ENCODE measurements around the gene DPH6. TPM values are rescaled to one million over a fixed set of nuclear protein-coding genes. Genes with fewer than 3 reads are reported as not detected.
A peak's percentile ranks its signal among the peaks of the same experiment; 100 is the strongest.
"Not testable (repeated sequence)": the region's sequence is repeated elsewhere in the genome, so short reads cannot be mapped to it uniquely, and the experiment has no call there.

DPH6 gene, protein sequence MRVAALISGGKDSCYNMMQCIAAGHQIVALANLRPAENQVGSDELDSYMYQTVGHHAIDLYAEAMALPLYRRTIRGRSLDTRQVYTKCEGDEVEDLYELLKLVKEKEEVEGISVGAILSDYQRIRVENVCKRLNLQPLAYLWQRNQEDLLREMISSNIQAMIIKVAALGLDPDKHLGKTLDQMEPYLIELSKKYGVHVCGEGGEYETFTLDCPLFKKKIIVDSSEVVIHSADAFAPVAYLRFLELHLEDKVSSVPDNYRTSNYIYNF
- 22.1 and 53.4 TPM in 2 replicates for total RNA-seq (2014; rRNA removed; shearing (Covaris generic))

DNA sequence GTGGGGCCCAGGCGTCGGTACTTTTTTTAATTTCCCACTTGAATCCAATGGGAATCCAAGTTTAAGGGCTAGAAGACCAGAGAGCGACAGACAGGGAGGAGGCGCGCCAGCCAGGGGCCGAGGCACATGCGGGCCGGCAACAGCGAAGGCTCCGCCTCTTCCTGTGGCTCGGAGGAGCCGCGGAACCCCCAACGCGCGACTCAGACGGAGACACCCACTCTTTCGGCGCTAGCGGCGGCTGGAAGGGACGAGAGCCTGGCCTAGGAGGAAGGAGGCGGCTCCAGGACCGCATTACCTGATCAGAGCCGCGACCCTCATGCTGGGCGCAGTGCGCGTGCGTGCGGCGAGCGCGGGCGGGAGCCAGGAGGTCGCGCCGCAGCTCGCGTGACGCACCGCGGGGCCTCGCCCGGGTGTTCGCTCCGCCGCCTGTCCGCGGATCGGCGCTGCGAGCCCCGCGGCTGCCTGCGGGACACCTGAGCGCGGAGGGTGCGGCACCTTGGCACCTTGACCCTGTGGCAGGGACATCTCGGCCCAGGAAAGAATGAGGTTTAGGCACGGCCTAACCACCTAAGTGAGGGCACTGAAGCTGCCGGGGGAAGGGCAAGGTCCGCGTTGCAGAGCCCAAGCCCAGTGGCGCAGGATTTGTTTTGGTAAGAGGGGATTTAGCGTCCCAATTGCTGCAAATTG is at the start of gene DPH6:
Gene DPH6 (minus strand): TSS at position 342 of the 687 bp plus-strand sequence. CDS start 24 bp downstream, at position 318.
- Histone ChIP-seq H3K4me1 (replicated peaks) (peaks cover 5% of the 10 kb centered on the region), H3K36me3 (peaks cover 8% of the 10 kb centered on the region; the same call in 1 of the 2 replicates), H3K4me3 (peak within 1 kb of the TSS; percentile 76), H3K27me3 (replicated peaks) (no peaks in the 10 kb centered on the region), H3K9me3 (replicated peaks) (no peaks in the 10 kb centered on the region), H3K27ac (peak within 1 kb of the TSS; percentile 99)
- peak; percentile 86 to 98 for DNase-seq (ENCODE audit: low read depth in 1 of 2, low spot score in 2 of 2)

DNA sequence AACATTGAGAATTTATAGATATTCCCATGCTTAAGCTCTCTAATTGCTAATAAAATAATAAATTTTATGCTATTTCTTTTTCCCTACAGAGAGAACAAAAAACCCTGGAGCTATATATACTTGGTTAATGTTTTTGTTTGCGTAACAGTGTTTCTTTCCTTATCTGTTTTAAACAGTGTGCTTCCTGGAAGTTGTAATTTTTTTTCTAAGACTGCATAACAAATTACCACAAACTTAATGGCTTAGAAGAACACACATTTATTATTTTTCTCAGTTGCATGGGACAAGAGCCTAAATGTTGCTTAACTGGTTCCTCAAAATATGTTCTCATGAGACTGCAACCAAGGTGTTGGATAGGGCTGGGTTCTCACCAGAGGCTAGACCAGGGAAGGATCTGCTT is 49.7 kb upstream of the DPH6 start:
- no peak for DNase-seq (ENCODE audit: low read depth in 1 of 2, low spot score in 2 of 2)
- H3K27ac ChIP-seq, result no peak overlapping the region

DNA sequence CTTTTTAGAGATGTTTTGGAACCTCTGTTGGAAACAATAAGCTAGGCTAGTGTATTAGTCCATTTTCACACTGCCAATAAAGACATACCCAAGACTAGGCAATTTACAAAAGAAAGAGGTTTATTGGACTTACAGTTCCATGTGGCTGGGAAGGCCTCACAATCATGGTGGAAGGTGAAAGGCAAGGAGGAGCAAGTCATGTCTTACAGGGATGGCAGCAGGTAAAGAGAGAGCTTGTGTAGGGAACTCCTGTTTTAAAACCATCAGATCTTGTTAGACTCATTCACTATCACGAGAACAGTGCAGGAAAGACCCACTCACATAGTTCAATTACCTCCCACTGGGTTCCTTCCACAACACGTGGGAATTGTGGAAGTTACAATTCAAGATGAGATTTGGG is 46.0 kb upstream of the DPH6 start:
- not testable (repeated sequence) for H3K36me3 ChIP-seq; H3K9me3 ChIP-seq (replicated peaks); H3K4me1 ChIP-seq (replicated peaks); DNase-seq (ENCODE audit: low read depth in 1 of 2, low spot score in 2 of 2); H3K4me3 ChIP-seq; H3K27me3 ChIP-seq (replicated peaks); H3K27ac ChIP-seq

More for the DNA sequence above, 49.7 kb upstream of the DPH6 start:
- no peaks in the 10 kb centered on the region for H3K36me3 ChIP-seq
- H3K27me3 ChIP-seq (replicated peaks), result no peaks in the 10 kb centered on the region
- no peak overlapping the region for H3K4me3 ChIP-seq
- no peaks in the 10 kb centered on the region for H3K4me1 ChIP-seq (replicated peaks)
- no peaks in the 10 kb centered on the region for H3K9me3 ChIP-seq (replicated peaks)

DNA sequence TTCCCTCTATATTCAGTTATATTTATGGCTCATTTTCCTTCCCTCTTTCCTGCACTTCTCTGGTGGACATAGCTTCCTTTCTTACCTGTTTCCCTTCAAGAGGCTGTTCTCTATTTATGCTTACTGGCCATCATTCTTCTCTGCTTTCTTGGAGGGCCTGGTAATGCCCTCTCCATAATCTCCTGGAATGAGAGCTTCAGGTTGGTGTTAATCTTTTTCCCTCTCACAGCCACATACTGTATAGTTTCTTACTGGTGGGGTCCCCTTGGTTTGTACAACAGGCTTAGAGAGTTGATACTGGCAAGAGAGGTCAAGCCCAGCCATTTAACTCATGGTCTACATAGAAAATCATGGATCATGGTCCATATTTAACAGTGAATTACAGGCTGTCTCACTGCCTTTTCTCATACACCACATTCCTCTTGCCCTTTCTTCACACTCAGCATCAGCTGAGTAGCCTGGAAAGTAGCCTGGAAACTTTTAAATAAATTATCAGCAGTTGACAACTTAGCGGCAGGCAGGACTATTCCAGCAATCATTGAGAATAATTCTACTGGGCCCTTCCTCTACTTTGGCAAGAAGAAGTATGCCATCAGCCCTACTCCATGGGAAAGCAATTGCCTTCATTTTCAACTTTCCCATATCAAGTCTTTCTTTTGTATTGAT is 38.0 kb upstream of the DPH6 start:
- H3K27ac ChIP-seq, result no peak overlapping the region
- no peaks in the 10 kb centered on the region for H3K4me1 ChIP-seq (replicated peaks)
- H3K36me3 ChIP-seq, result no peaks in the 10 kb centered on the region
- no peak for DNase-seq (ENCODE audit: low read depth in 1 of 2, low spot score in 2 of 2)
- no peak overlapping the region for H3K4me3 ChIP-seq
- no peaks in the 10 kb centered on the region for H3K27me3 ChIP-seq (replicated peaks)
- no peaks in the 10 kb centered on the region for H3K9me3 ChIP-seq (replicated peaks)

DNA sequence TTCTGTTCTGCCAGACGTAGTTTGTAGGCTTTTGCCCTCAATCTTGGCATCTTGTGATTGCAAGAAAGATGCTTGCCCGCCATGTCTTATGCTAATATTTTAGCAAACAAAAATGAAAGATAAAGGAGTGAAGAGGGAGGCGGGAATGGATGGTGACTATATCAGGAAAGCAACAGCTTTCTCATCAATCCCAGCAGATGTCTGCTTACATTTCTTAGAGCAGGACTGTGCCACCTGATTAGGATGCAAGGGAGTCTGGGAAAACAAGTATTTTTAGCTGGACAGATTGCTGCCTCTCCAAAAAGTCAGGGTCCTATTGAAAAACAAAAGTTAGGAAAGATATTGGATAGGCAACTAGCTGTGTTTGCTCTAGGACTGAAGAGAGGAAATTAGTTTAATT is 34.6 kb upstream of the DPH6 start:
- Histone ChIP-seq H3K9me3 (replicated peaks) (no peaks in the 10 kb centered on the region), H3K27ac (no peak overlapping the region), H3K36me3 (no peaks in the 10 kb centered on the region), H3K4me3 (no peak overlapping the region), H3K4me1 (replicated peaks) (no peaks in the 10 kb centered on the region), H3K27me3 (replicated peaks) (no peaks in the 10 kb centered on the region)
- no peak for DNase-seq (ENCODE audit: low read depth in 1 of 2, low spot score in 2 of 2)

DNA sequence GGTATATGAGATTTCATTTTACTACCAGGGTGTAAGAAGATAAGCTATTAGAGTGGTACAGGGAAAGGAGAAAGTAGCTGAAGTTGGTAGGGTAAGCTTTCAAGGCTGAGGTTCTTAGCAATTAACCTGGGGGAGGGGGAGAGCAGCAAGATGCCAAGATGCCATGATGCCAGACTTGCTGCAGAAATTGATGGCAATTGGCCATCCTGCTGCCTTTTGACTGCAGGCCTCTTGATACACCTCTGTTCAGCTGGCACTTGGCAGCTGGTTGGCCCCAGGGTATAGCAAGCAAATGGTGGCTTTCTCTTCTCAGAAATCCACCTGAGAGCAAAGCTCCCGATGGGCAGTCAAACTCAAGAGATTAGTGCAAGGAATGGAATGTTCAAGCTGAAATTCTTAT is 21.4 kb upstream of the DPH6 start:
- no peaks in the 10 kb centered on the region for H3K36me3 ChIP-seq
- DNase-seq (ENCODE audit: low read depth in 1 of 2, low spot score in 2 of 2), result no peak
- H3K9me3 ChIP-seq (replicated peaks), result no peaks in the 10 kb centered on the region
- H3K4me1 ChIP-seq (replicated peaks), result no peaks in the 10 kb centered on the region
- H3K27me3 ChIP-seq (replicated peaks), result peaks cover 3% of the 10 kb centered on the region; the same call in 1 of the 2 replicates
- H3K27ac ChIP-seq, result no peak overlapping the region
- H3K4me3 ChIP-seq, result no peak overlapping the region

DNA sequence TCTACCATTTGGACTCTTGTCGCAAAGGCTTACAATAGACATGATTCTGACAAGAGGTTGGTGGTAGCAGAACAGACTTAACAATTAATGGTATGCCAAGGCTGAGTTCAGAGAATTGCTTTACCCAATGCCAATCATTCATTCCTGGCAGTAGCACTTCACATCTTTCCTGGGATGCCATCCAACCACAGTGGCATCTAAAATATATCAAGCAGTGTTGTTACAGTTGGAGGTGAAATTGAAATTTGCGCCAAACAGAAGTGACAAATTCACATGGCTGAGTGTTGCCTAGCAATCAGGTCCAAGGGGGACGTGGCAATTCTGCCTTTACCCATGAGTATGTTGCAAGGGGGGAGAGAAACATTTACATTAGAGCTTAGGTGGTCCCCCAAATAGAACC is 21.0 kb upstream of the DPH6 start:
- Histone ChIP-seq H3K4me1 (replicated peaks) (no peaks in the 10 kb centered on the region), H3K9me3 (replicated peaks) (no peaks in the 10 kb centered on the region), H3K27ac (no peak overlapping the region), H3K36me3 (no peaks in the 10 kb centered on the region), H3K27me3 (replicated peaks) (peaks cover 3% of the 10 kb centered on the region; the same call in 1 of the 2 replicates), H3K4me3 (no peak overlapping the region)
- no peak for DNase-seq (ENCODE audit: low read depth in 1 of 2, low spot score in 2 of 2)

DNA sequence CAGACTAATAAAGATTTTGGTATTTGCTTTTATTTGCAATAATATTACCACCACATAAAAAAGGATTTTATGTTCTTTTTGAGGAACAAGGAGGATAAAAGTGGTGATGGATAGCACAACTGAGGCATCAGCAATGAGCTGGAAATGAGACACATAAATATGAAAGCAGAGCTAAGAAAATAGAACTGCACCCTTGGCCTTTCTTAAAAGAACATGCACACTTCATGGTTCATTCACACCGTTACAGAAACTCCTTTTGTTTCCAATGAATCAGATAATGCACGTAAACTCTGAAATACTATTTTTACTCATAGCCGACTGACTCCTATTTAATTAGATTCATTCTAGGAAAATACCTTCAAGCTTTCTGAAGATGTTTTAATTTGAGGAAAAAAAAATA is 19.9 kb upstream of the DPH6 start:
- no peaks in the 10 kb centered on the region for H3K9me3 ChIP-seq (replicated peaks)
- H3K27ac ChIP-seq, result no peak overlapping the region
- no peak overlapping the region for H3K4me3 ChIP-seq
- DNase-seq (ENCODE audit: low read depth in 1 of 2, low spot score in 2 of 2), result no peak
- H3K4me1 ChIP-seq (replicated peaks), result no peaks in the 10 kb centered on the region
- peaks cover 3% of the 10 kb centered on the region; the same call in 1 of the 2 replicates for H3K27me3 ChIP-seq (replicated peaks)
- H3K36me3 ChIP-seq, result no peaks in the 10 kb centered on the region

DNA sequence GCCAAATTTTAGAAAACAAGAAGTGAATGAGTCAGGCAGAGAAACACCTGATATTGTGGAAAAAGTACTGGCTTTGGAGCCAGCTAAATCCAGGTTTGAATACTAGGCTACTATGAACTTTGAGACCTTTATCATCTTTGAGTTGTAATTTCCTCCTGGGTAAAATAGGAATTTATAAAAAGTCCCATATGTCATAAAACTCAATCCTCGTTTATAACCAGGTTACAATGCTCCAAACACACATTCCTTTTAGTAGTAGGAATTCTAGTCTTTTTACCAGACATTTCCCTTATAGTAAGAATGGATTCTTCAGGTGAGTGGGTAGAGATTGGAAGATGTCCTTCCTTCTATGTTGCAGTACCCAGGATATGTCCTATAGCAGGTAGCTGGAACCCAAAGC is 16.7 kb upstream of the DPH6 start:
- Histone ChIP-seq H3K4me3 (no peak overlapping the region), H3K27me3 (replicated peaks) (no peaks in the 10 kb centered on the region), H3K9me3 (replicated peaks) (no peaks in the 10 kb centered on the region), H3K4me1 (replicated peaks) (peaks cover 4% of the 10 kb centered on the region), H3K36me3 (no peaks in the 10 kb centered on the region), H3K27ac (no peak overlapping the region)
- no peak for DNase-seq (ENCODE audit: low read depth in 1 of 2, low spot score in 2 of 2)

DNA sequence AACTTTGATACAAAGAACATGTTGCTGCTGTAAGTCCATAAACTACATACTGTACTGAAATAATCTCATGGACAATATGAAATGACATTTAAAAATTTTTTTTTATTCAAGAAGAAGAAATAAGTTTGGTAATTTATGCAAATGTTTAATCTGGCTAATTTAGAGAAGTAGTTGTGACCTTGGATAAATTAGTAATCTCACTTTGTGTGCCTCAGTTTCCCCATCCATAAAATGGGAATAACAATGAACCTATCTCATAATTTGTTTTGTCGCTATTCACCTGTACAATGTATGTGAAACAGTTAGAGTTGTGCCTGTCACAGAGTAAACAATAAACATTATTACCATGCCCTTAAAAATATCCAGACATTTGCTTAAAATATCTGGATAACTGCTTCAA is 15.3 kb upstream of the DPH6 start:
- Histone ChIP-seq H3K36me3 (no peaks in the 10 kb centered on the region), H3K27ac (no peak overlapping the region), H3K27me3 (replicated peaks) (no peaks in the 10 kb centered on the region), H3K9me3 (replicated peaks) (no peaks in the 10 kb centered on the region), H3K4me1 (replicated peaks) (peaks cover 16% of the 10 kb centered on the region), H3K4me3 (no peak overlapping the region)
- no peak for DNase-seq (ENCODE audit: low read depth in 1 of 2, low spot score in 2 of 2)

DNA sequence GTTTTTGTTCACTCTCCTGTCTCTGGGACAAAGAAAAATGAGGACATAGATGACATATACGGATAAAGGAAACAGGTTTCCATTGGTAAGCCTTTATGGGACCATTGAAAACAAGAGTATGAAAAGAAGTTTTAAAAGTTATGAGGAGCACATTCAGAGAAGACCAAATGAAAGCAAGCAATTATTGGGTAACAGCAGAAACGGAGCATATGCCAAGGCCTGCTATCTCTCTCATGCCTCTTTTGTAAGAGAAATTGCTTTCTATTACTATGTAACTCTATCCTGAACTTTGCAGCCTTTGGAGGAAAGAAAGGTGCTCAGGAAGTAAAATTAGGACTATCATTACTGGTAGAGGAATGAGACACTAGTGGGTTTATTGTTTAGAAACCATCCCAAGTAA is 14.9 kb upstream of the DPH6 start:
- Histone ChIP-seq H3K36me3 (no peaks in the 10 kb centered on the region), H3K9me3 (replicated peaks) (no peaks in the 10 kb centered on the region), H3K27ac (no peak overlapping the region), H3K4me1 (replicated peaks) (peaks cover 16% of the 10 kb centered on the region), H3K27me3 (replicated peaks) (no peaks in the 10 kb centered on the region), H3K4me3 (no peak overlapping the region)
- no peak for DNase-seq (ENCODE audit: low read depth in 1 of 2, low spot score in 2 of 2)

DNA sequence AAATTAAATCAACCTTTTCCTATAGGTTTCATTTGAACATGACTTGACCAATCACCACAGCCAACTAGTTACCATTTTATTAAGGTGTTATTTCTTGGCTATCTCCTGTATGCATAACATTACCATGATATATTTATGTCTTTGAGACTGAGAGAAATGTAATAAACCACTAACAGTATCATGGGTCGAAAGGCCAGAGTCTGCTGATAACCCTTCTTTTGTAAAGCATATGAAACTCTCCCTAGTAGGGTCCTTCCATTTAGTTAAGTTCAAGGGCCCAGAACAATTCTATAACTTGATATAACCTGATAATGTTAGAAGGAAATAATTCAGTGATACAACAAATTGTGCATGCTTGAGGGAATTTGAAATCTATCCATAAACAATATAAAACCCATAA is 14.3 kb upstream of the DPH6 start:
- Histone ChIP-seq H3K9me3 (replicated peaks) (no peaks in the 10 kb centered on the region), H3K36me3 (no peaks in the 10 kb centered on the region), H3K27me3 (replicated peaks) (no peaks in the 10 kb centered on the region), H3K27ac (no peak overlapping the region), H3K4me1 (replicated peaks) (peaks cover 16% of the 10 kb centered on the region), H3K4me3 (no peak overlapping the region)
- DNase-seq (ENCODE audit: low read depth in 1 of 2, low spot score in 2 of 2), result no peak

DNA sequence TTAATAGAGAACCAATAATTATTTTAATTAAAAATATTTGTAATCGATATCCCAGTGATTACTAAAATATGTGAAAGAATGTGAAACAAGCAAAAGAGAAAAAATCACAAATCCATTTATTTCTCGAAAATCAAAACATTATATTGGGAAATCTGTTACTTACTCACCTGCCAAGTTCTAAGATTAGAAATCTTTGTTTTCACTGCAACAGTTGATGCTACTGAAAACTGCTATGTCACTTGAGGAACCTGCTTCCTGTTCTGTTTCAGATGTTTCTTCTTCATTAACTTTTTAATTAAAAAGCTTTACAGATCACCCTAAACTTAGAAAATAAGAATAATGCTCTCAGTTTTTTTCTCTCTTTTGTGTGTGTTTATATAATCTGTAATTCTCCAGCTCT is 13.7 kb upstream of the DPH6 start:
- Histone ChIP-seq H3K9me3 (replicated peaks) (no peaks in the 10 kb centered on the region), H3K27me3 (replicated peaks) (no peaks in the 10 kb centered on the region), H3K36me3 (no peaks in the 10 kb centered on the region), H3K4me3 (no peak overlapping the region), H3K4me1 (replicated peaks) (peaks cover 16% of the 10 kb centered on the region), H3K27ac (no peak overlapping the region)
- no peak for DNase-seq (ENCODE audit: low read depth in 1 of 2, low spot score in 2 of 2)

DNA sequence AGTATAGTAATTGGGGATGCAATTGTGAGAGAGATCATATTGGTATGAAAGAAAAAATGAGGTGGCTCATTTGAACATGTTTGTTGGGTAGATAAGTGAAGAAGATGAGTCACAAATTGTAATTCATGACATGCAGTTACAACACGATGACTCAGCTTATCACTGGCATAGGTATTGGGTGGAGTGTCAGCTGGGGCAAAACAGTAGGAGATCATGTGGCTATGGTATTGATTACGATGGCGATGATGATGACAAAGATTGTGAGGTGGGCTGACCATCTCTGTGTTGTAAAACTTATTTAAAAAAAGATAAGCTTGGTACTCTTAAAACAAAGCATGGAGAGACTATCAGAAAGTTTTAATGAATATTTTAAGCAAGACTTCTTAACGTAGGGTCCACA is 11.6 kb upstream of the DPH6 start:
- Histone ChIP-seq H3K4me3 (no peak overlapping the region), H3K4me1 (replicated peaks) (peaks cover 16% of the 10 kb centered on the region), H3K27ac (peak overlapping the region; percentile 77), H3K9me3 (replicated peaks) (no peaks in the 10 kb centered on the region), H3K36me3 (no peaks in the 10 kb centered on the region), H3K27me3 (replicated peaks) (no peaks in the 10 kb centered on the region)
- DNase-seq (ENCODE audit: low read depth in 1 of 2, low spot score in 2 of 2), result peak; percentile 58 to 76
